ENCODE data around the gene DNAH1.

GRCh38 chr3:52443791-52444687 is 127.9 kb downstream of the DNAH1 start:
- TF ChIP-seq CTCF (IDR thresholded peaks at IDR 0.05): no peak
- no peak for TF ChIP-seq POLR2A (IDR thresholded peaks at IDR 0.05)
- no peak for TF ChIP-seq EP300 (IDR thresholded peaks at IDR 0.05)
